WTC11 (cell line): ENCODE measurements around the gene TEKTIP1. TPM values are rescaled to one million over a fixed set of nuclear protein-coding genes. Genes with fewer than 3 reads are reported as not detected.

Experiments used
- ATAC-seq: fragments of 200-7000 bp; cut with Tn5 transposase; 2 replicates; pipeline ENCODE4 v1.10.0; 2021; ENCODE audit warnings: mild to moderate bottlenecking, moderate library complexity
- CTCF ChIA-PET: fragments of 300-600 bp; sonication (Branson Sonifier 250); formaldehyde crosslinking; loops from one replicate; lab custom pipeline; 2021; ENCODE audit warnings: antibody characterized with exemption; lab: Charles Lee
- POLR2A ChIA-PET: fragments of 350-600 bp; sonication (Branson Sonifier 250); formaldehyde crosslinking; loops from one replicate; lab custom pipeline; 2021; ENCODE audit warnings: antibody characterized with exemption; lab: Charles Lee
- DNase-seq: peaks from one replicate; pipeline ENCODE4 v3.0.0; 2021; ENCODE audit warnings: low spot score
- H3K27ac Mint-ChIP-seq: 2 replicates; pipeline ENCODE4 v1.8.0; 2021; ENCODE audit warnings: mixed read lengths
- H3K27me3 Mint-ChIP-seq: 2 replicates; pipeline ENCODE4 v1.8.0; 2021; ENCODE audit warnings: low read depth, mild to moderate bottlenecking, moderate library complexity, mixed read lengths
- H3K36me3 Mint-ChIP-seq: 2 replicates; pipeline ENCODE4 v1.8.0; 2021; ENCODE audit warnings: mixed read lengths
- H3K4me1 Mint-ChIP-seq: 2 replicates; pipeline ENCODE4 v1.8.0; 2022; ENCODE audit warnings: mixed read lengths
- H3K4me3 Mint-ChIP-seq: 2 replicates; pipeline ENCODE4 v1.8.0; 2021; ENCODE audit warnings: mild to moderate bottlenecking, moderate library complexity, mixed read lengths
- H3K9me3 Mint-ChIP-seq: 2 replicates; pipeline ENCODE4 v1.8.0; 2021; ENCODE audit warnings: mixed read lengths
- ETV6 ChIP-seq: sonication (generic); formaldehyde crosslinking; IDR thresholded peaks from 2 replicates; pipeline ENCODE4 v1.8.1; 2022; ENCODE audit warnings: mild to moderate bottlenecking, missing genetic modification reagents
- FOXJ3 ChIP-seq: sonication (generic); formaldehyde crosslinking; IDR thresholded peaks from 2 replicates; pipeline ENCODE4 v1.9.0; 2021; ENCODE audit warnings: missing genetic modification reagents, mild to moderate bottlenecking, borderline replicate concordance
- HMGA2 ChIP-seq: fragments of 250-450 bp; sonication (Bioruptor Pico); IDR thresholded peaks from 2 replicates; pipeline ENCODE4 v1.4.0; 2021; ENCODE audit warnings: mild to moderate bottlenecking, moderate library complexity
- JAZF1 ChIP-seq: fragments of 250-450 bp; sonication (Bioruptor Pico); IDR thresholded peaks from 2 replicates; pipeline ENCODE4 v1.9.0; 2021; ENCODE audit warnings: moderate library complexity, mild to moderate bottlenecking, inconsistent platforms
- MYBL2 ChIP-seq: sonication (generic); formaldehyde crosslinking; IDR thresholded peaks from 2 replicates; pipeline ENCODE4 v1.8.1; 2023; ENCODE audit warnings: mild to moderate bottlenecking, moderate library complexity, missing genetic modification reagents
- OVOL2 ChIP-seq: fragments of 250-450 bp; sonication (Bioruptor Pico); IDR thresholded peaks from 2 replicates; pipeline ENCODE4 v1.9.0; 2021; ENCODE audit warnings: mild to moderate bottlenecking, borderline replicate concordance
- PRDM15 ChIP-seq: sonication (generic); formaldehyde crosslinking; IDR thresholded peaks from 2 replicates; pipeline ENCODE4 v1.8.0; 2022; ENCODE audit warnings: missing genetic modification reagents
- TCF7 ChIP-seq: sonication (generic); formaldehyde crosslinking; IDR thresholded peaks from 2 replicates; pipeline ENCODE4 v1.8.0; 2022; ENCODE audit warnings: mild to moderate bottlenecking, low read depth, missing genetic modification reagents, moderate library complexity
- ZNF121 ChIP-seq: sonication (generic); formaldehyde crosslinking; IDR thresholded peaks from 2 replicates; pipeline ENCODE4 v1.8.0; 2023; ENCODE audit warnings: missing genetic modification reagents
- ZNF219 ChIP-seq: sonication (generic); formaldehyde crosslinking; IDR thresholded peaks from 2 replicates; pipeline ENCODE4 v1.8.0; 2023; ENCODE audit warnings: missing genetic modification reagents, mild to moderate bottlenecking, borderline replicate concordance
- ZNF416 ChIP-seq: fragments of 250-450 bp; sonication (Bioruptor Pico); IDR thresholded peaks from 2 replicates; pipeline ENCODE4 v1.9.0; 2021; ENCODE audit warnings: mild to moderate bottlenecking, inconsistent platforms
- total RNA-seq: library from RNA; stranded (reverse); gene quantifications from 3 replicates; pipeline ENCODE4 v1.2.3, GENCODE V29; 2021
- TF ChIP-seq, protein P1 (sequence below): sonication (generic); formaldehyde crosslinking; IDR thresholded peaks from 2 replicates; pipeline ENCODE4 v1.8.1; 2022; ENCODE audit warnings: mild to moderate bottlenecking, moderate library complexity, missing genetic modification reagents
- TF ChIP-seq, protein P2 (sequence below): sonication (generic); formaldehyde crosslinking; IDR thresholded peaks from 2 replicates; pipeline ENCODE4 v1.8.0; 2022; ENCODE audit warnings: mild to moderate bottlenecking, missing genetic modification reagents
- TF ChIP-seq, protein P3 (sequence below): fragments of 250-450 bp; sonication (Bioruptor Pico); IDR thresholded peaks from 2 replicates; pipeline ENCODE4 v1.9.0; 2021; ENCODE audit warnings: moderate library complexity, mild to moderate bottlenecking, inconsistent platforms, borderline replicate concordance
- TF ChIP-seq, protein P4 (sequence below): sonication (generic); formaldehyde crosslinking; conservative IDR thresholded peaks from 2 replicates; pipeline ENCODE4 v1.8.1; 2022; ENCODE audit warnings: mild to moderate bottlenecking, missing genetic modification reagents
- TF ChIP-seq, protein P5 (sequence below): fragments of 200-600 bp; IDR thresholded peaks from 2 replicates; pipeline ENCODE4 v1.8.0; 2022; ENCODE audit warnings: antibody characterized with exemption
- TF ChIP-seq, protein P6 (sequence below): fragments of 250-450 bp; sonication (Bioruptor Pico); conservative IDR thresholded peaks from 2 replicates; pipeline ENCODE4 v1.9.0; 2021; ENCODE audit warnings: mild to moderate bottlenecking

Gene TEKTIP1
- total RNA-seq, 1 experiment from 2014 or later = 6.3 TPM

DNA sequence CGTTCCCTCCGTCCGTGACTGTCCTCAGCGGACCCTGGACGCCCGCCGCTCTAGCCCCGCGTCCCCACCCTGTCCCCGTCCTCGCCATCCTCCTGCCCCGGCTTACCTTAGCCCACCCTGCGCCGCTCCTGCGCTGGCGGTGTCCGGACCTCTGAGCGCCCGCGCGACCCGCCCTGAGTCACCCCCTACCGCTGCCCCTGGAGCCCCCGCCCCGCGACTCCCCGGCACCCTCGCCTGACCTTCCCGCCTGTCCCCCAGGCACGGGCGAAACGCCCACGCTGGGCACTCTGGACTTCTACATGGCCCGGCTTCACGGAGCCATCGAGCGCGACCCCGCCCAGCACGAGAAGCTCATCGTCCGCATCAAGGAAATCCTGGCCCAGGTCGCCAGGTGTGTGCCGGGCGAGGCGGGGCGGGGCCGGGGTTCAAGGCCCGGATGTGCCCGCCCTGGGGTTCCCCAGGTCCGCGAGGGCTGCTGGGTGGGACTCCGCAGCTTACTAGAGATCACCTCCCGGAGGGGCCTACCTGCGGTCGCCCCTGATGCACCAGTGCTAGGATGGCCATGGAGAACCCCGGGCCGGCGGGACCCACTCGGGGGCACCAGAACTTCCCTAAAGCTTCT lies 38.9 kb downstream of the TEKTIP1 start:
- peaks cover 8% of the 10 kb centered on the region for H3K36me3 Mint-ChIP-seq
- TF ChIP-seq, protein P1, sequence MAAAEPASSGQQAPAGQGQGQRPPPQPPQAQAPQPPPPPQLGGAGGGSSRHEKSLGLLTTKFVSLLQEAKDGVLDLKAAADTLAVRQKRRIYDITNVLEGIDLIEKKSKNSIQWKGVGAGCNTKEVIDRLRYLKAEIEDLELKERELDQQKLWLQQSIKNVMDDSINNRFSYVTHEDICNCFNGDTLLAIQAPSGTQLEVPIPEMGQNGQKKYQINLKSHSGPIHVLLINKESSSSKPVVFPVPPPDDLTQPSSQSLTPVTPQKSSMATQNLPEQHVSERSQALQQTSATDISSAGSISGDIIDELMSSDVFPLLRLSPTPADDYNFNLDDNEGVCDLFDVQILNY = 0 out of 2 replicates have a peak, but pooled peaks have one; percentile 43
- TF ChIP-seq, protein P2, sequence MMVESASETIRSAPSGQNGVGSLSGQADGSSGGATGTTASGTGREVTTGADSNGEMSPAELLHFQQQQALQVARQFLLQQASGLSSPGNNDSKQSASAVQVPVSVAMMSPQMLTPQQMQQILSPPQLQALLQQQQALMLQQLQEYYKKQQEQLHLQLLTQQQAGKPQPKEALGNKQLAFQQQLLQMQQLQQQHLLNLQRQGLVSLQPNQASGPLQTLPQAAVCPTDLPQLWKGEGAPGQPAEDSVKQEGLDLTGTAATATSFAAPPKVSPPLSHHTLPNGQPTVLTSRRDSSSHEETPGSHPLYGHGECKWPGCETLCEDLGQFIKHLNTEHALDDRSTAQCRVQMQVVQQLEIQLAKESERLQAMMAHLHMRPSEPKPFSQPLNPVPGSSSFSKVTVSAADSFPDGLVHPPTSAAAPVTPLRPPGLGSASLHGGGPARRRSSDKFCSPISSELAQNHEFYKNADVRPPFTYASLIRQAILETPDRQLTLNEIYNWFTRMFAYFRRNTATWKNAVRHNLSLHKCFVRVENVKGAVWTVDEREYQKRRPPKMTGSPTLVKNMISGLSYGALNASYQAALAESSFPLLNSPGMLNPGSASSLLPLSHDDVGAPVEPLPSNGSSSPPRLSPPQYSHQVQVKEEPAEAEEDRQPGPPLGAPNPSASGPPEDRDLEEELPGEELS (CRISPR knock-in tag) = 0 out of 2 replicates have a peak, but pooled peaks have one; percentile 11
- TF ChIP-seq PRDM15 = peak; percentile 55
- no peak for TF ChIP-seq OVOL2 (CRISPR knock-in tag)
- 0 out of 2 replicates have a peak, but pooled peaks have one; percentile 33 for TF ChIP-seq MYBL2 (CRISPR knock-in tag)
- peak; percentile 98 for TF ChIP-seq ZNF121 (CRISPR knock-in tag)
- H3K27ac Mint-ChIP-seq = no peak overlapping the region
- ATAC-seq (peak; percentile 6), DNase-seq (peak; percentile 77)
- no peaks in the 10 kb centered on the region for H3K9me3 Mint-ChIP-seq
- H3K4me1 Mint-ChIP-seq = peaks cover 14% of the 10 kb centered on the region
- H3K4me3 Mint-ChIP-seq = peak overlapping the region; percentile 75
- POLR2A ChIA-PET = interaction anchor here (0.6 to 3.3 kb wide), 5 partner anchors 13 to 293 kb away, joined by 3 to 12 read pairs (median 4); no protein-coding TSS in a partner anchor
- H3K27me3 Mint-ChIP-seq = peaks cover 25% of the 10 kb centered on the region
- CTCF ChIA-PET = interaction anchor here (0.6 to 6.5 kb wide), 20 partner anchors 8 to 410 kb away, joined by 3 to 115 read pairs (median 4); partner anchors contain the start of genes DOHH, GIPC3, MFSD12 and TEKTIP1

GRCh38 chr19:3578390-3578789 lies 39.4 kb downstream of the TEKTIP1 start:
- peaks cover 30% of the 10 kb centered on the region for H3K27me3 Mint-ChIP-seq
- no peak overlapping the region for H3K27ac Mint-ChIP-seq
- peaks cover 14% of the 10 kb centered on the region for H3K4me1 Mint-ChIP-seq
- DNase-seq (no peak), ATAC-seq (no peak)
- CTCF ChIA-PET = interaction anchor here (1.0 to 6.5 kb wide), 10 partner anchors 8 to 144 kb away, joined by 3 to 115 read pairs (median 8); partner anchors contain the start of genes DOHH and GIPC3
- H3K4me3 Mint-ChIP-seq = peak overlapping the region; percentile 75
- H3K36me3 Mint-ChIP-seq = peaks cover 8% of the 10 kb centered on the region
- no peaks in the 10 kb centered on the region for H3K9me3 Mint-ChIP-seq
- POLR2A ChIA-PET = interaction anchor here (0.6 to 3.3 kb wide), 4 partner anchors 13 to 44 kb away, joined by 3 to 12 read pairs (median 4); no protein-coding TSS in a partner anchor
- TF ChIP-seq, protein P3, sequence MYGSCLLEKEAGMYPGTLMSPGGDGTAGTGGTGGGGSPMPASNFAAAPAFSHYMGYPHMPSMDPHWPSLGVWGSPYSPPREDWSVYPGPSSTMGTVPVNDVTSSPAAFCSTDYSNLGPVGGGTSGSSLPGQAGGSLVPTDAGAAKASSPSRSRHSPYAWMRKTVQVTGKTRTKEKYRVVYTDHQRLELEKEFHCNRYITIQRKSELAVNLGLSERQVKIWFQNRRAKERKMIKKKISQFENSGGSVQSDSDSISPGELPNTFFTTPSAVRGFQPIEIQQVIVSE (CRISPR knock-in tag) = no peak
- TF ChIP-seq JAZF1 (CRISPR knock-in tag) (no peak), ZNF416 (CRISPR knock-in tag) (no peak), ZNF121 (CRISPR knock-in tag) (no peak), FOXJ3 (CRISPR knock-in tag) (no peak), ZNF219 (CRISPR knock-in tag) (no peak), TCF7 (CRISPR knock-in tag) (no peak), PRDM15 (no peak), ETV6 (CRISPR knock-in tag) (no peak), HMGA2 (CRISPR knock-in tag) (no peak)
- TF ChIP-seq, protein P4, sequence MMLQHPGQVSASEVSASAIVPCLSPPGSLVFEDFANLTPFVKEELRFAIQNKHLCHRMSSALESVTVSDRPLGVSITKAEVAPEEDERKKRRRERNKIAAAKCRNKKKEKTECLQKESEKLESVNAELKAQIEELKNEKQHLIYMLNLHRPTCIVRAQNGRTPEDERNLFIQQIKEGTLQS (CRISPR knock-in tag) = no peak
- TF ChIP-seq, protein P5, sequence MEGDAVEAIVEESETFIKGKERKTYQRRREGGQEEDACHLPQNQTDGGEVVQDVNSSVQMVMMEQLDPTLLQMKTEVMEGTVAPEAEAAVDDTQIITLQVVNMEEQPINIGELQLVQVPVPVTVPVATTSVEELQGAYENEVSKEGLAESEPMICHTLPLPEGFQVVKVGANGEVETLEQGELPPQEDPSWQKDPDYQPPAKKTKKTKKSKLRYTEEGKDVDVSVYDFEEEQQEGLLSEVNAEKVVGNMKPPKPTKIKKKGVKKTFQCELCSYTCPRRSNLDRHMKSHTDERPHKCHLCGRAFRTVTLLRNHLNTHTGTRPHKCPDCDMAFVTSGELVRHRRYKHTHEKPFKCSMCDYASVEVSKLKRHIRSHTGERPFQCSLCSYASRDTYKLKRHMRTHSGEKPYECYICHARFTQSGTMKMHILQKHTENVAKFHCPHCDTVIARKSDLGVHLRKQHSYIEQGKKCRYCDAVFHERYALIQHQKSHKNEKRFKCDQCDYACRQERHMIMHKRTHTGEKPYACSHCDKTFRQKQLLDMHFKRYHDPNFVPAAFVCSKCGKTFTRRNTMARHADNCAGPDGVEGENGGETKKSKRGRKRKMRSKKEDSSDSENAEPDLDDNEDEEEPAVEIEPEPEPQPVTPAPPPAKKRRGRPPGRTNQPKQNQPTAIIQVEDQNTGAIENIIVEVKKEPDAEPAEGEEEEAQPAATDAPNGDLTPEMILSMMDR = no peak
- TF ChIP-seq, protein P6, sequence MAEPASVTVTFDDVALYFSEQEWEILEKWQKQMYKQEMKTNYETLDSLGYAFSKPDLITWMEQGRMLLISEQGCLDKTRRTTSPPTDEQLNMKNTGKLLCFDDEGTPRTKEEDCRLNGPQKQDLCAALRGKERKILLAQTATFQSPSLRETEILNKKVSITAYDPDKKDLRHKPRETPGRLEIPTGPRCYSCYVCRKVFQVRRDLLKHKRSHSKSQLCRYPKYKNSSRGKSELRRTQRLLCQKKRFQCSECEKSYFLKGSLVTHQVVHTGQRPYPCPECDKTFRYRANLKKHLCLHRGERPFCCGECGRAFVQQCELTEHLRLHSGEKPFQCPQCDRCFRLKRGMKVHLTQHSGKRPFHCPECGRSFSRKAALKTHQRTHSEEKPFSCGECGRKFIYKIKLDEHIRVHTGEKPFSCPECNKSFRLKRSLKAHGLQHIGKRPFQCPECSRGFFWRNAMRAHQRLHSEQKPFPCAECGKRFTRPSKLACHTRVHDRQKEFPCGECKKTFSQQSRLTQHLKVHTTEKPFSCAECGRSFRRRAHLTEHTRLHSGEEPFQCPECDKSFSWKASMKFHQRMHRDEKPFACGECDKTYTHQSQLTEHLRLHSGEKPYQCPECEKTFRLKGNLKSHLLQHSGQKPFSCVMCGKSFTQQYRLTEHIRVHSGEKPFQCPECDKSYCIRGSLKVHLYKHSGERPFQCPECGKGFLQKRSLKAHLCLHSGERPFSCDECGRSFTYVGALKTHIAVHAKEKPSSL (CRISPR knock-in tag) = no peak
